Measurements from ENCODE around the gene LAMA5. TPM values are rescaled to one million over a fixed set of nuclear protein-coding genes. Genes with fewer than 3 reads are reported as not detected.
A peak's percentile ranks its signal among the peaks of the same experiment; 100 is the strongest.

Gene LAMA5
- total and polyA plus RNA-seq, 7 donors: 1.8 to 409 (median 56.5) TPM

DNA sequence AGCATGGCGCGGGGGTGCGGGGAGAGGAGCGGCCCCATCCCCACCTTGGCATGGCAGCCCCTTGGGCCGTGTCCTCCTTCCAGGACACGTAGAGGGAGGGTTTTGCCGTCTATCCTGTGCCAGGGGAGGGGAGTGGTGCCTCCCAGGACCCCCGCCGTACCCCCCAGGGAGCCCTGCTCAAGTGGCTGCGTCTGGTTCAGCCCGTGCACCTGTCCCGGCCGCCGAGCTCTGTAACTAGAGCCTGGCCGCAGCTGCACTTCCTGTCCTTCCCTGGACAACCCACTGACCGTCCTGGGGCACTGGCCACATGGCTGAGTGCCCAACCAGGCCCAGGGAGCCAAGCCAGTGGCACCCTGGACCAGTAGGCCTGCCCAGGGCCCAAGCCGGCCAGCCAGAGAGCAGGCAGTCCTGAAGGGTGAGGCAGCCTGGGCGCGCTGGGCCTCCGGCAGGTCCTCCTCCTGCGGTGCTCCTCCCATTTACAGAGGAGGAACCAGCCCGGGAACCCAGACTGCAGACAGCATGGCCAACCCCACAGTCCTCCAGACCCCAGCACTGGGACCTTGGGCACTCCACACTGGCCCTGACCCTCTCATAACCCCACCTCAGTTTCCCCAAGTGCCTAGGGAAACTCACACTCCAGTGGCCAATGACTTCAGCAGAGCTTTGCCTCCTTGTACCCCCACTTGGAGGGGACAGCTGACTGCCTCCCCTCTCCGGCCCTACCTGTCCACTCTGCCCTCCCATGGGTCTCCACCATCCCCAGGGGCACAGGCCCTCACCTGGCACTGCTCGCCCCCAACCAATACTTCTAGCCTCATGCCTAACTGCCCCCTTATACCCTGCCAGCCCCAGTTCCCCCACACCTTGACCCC, 8.7 kb downstream of the LAMA5 start:
- intact Hi-C loops (cut with DNase I): no loop called here
- TF ChIP-seq, protein P1, sequence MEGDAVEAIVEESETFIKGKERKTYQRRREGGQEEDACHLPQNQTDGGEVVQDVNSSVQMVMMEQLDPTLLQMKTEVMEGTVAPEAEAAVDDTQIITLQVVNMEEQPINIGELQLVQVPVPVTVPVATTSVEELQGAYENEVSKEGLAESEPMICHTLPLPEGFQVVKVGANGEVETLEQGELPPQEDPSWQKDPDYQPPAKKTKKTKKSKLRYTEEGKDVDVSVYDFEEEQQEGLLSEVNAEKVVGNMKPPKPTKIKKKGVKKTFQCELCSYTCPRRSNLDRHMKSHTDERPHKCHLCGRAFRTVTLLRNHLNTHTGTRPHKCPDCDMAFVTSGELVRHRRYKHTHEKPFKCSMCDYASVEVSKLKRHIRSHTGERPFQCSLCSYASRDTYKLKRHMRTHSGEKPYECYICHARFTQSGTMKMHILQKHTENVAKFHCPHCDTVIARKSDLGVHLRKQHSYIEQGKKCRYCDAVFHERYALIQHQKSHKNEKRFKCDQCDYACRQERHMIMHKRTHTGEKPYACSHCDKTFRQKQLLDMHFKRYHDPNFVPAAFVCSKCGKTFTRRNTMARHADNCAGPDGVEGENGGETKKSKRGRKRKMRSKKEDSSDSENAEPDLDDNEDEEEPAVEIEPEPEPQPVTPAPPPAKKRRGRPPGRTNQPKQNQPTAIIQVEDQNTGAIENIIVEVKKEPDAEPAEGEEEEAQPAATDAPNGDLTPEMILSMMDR (IDR thresholded peaks at IDR 0.05): no peak
- TF ChIP-seq POLR2A (IDR thresholded peaks at IDR 0.05): no peak
- no peak for TF ChIP-seq POLR2AphosphoS5 (IDR thresholded peaks at IDR 0.05)
- no peak for TF ChIP-seq EP300 (IDR thresholded peaks at IDR 0.05)
- WGBS, 2 donors: 73 to 77% methylated on average over 24 of the region's 24 CpGs
- Histone ChIP-seq H3K36me3 (peaks cover 0 to 15% (median 3%) of the 10 kb centered on the region in 4 donors), H3K9me3 (no peaks in the 10 kb centered on the region), H3K4me3 (peak overlapping the region in 1 of 4 donors; percentile 6), H3K27ac (peak overlapping the region; percentile 90 to 99 (median 94)), H3K27me3 (no peaks in the 10 kb centered on the region), H3K4me1 (peaks cover 0 to 97% (median 97%) of the 10 kb centered on the region in 4 donors)
- DNase-seq: peak; percentile 78

GRCh38 chr20:62357681-62358080, 9.4 kb downstream of the LAMA5 start:
- WGBS, 2 donors: 56 to 62% methylated on average over 7 of the region's 7 CpGs
- DNase-seq: peak; percentile 76
- peak overlapping the region in 2 of 4 donors; percentile 27 to 28 for H3K4me3 ChIP-seq
- intact Hi-C loops (cut with DNase I): no loop called here
- H3K36me3 ChIP-seq: peaks cover 0 to 15% (median 3%) of the 10 kb centered on the region in 4 donors
- H3K9me3 ChIP-seq: no peaks in the 10 kb centered on the region
- TF ChIP-seq POLR2A (IDR thresholded peaks at IDR 0.05) (no peak), POLR2AphosphoS5 (IDR thresholded peaks at IDR 0.05) (no peak), EP300 (IDR thresholded peaks at IDR 0.05) (no peak)
- TF ChIP-seq, protein P1 (IDR thresholded peaks at IDR 0.05): no peak
- no peaks in the 10 kb centered on the region for H3K27me3 ChIP-seq
- peak overlapping the region; percentile 90 to 99 (median 94) for H3K27ac ChIP-seq
- peaks cover 0 to 97% (median 97%) of the 10 kb centered on the region in 4 donors for H3K4me1 ChIP-seq

DNA sequence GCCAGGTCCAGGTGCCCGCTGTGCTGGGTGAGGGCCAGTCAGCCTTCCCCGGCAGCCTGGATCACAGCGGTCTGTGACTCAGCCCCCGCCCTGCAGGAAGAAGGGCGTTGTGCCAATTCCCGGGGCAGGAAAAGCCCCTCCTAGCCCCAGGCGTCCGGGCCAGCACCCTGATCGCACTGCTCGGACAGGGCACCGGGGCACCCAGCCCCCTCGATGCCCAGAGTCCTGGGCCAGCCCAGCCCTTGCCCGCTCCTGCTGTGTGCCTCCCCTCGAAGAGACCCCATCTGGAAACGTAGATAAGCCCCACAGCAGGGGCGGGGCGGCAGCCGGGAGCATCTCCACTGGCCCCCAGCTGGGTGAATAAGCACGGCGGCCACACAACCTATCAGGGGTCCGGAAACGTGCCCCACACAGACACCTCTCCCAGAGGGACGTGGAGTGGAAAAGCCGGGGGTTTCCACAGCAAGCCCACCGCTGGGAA, 9.9 kb downstream of the LAMA5 start:
- H3K9me3 ChIP-seq: no peaks in the 10 kb centered on the region
- H3K36me3 ChIP-seq: peaks cover 0 to 17% (median 4%) of the 10 kb centered on the region in 4 donors
- intact Hi-C loops (cut with DNase I): no loop called here
- H3K27me3 ChIP-seq: no peaks in the 10 kb centered on the region
- peak overlapping the region in 3 of 4 donors; percentile 18 to 28 (median 27) for H3K4me3 ChIP-seq
- peaks cover 0 to 97% (median 97%) of the 10 kb centered on the region in 4 donors for H3K4me1 ChIP-seq
- peak; percentile 89 for DNase-seq
- peak overlapping the region; percentile 90 to 99 (median 94) for H3K27ac ChIP-seq
- TF ChIP-seq, protein P1 (IDR thresholded peaks at IDR 0.05): no peak
- TF ChIP-seq EP300 (IDR thresholded peaks at IDR 0.05): no peak
- peak in 3 of 4 donors; percentile 18 to 52 (median 51) for TF ChIP-seq POLR2AphosphoS5 (IDR thresholded peaks at IDR 0.05)
- no peak for TF ChIP-seq POLR2A (IDR thresholded peaks at IDR 0.05)
- WGBS, 2 donors: 44% methylated on average over 25 of the region's 25 CpGs

- Histone ChIP-seq H3K27ac (peak overlapping the region; percentile 90 to 99 (median 94)), H3K9me3 (no peaks in the 10 kb centered on the region), H3K4me1 (peaks cover 0 to 96% (median 94%) of the 10 kb centered on the region in 4 donors), H3K27me3 (no peaks in the 10 kb centered on the region), H3K36me3 (peaks cover 2 to 17% (median 6%) of the 10 kb centered on the region in 4 donors), H3K4me3 (peak overlapping the region in 3 of 4 donors; percentile 18 to 28 (median 27))
- peak; percentile 71 for DNase-seq
- 69 to 77% methylated on average over 17 of the region's 17 CpGs for WGBS, 2 donors
- TF ChIP-seq EP300 (IDR thresholded peaks at IDR 0.05) (no peak), POLR2A (IDR thresholded peaks at IDR 0.05) (no peak), POLR2AphosphoS5 (IDR thresholded peaks at IDR 0.05) (no peak)
- TF ChIP-seq, protein P1 (IDR thresholded peaks at IDR 0.05): no peak
- intact Hi-C loops (cut with DNase I): no loop called here
These were observed 10.4 kb downstream of the LAMA5 start for GRCh38 chr20:62356589-62357186.

Measured in sigmoid colon (tissue), 7 donors.